ENCODE measurements around the gene GABRB2.

DNA sequence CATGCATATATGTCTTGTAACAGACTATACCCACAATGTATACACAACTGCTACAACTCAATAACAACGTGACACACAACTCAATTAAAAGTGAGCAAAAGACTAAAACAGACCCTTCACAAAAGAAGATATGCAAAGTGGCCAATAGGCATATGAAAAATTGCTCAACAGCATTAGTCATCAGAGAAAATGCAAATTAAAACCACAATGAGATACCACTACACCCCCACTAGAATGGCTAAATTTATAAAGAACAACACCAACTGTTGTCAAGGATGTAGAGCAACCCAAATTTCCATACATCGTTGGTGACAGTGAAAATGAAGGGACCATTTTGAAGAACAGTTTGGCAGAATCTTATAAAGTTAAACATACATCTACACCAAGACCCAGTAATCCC lies 38.9 kb downstream of the GABRB2 start:
- TF ChIP-seq, protein P1, sequence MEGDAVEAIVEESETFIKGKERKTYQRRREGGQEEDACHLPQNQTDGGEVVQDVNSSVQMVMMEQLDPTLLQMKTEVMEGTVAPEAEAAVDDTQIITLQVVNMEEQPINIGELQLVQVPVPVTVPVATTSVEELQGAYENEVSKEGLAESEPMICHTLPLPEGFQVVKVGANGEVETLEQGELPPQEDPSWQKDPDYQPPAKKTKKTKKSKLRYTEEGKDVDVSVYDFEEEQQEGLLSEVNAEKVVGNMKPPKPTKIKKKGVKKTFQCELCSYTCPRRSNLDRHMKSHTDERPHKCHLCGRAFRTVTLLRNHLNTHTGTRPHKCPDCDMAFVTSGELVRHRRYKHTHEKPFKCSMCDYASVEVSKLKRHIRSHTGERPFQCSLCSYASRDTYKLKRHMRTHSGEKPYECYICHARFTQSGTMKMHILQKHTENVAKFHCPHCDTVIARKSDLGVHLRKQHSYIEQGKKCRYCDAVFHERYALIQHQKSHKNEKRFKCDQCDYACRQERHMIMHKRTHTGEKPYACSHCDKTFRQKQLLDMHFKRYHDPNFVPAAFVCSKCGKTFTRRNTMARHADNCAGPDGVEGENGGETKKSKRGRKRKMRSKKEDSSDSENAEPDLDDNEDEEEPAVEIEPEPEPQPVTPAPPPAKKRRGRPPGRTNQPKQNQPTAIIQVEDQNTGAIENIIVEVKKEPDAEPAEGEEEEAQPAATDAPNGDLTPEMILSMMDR (IDR thresholded peaks at IDR 0.05), result no peak
- TF ChIP-seq POLR2A (IDR thresholded peaks at IDR 0.05), result no peak

Measured in uterus (tissue), 2 donors.